Hematopoietic multipotent progenitor cell (in vitro differentiated cells): ENCODE results near the gene BRD9. TPM values are rescaled to one million over a fixed set of nuclear protein-coding genes. Genes with fewer than 3 reads are reported as not detected.
A peak's percentile ranks its signal among the peaks of the same experiment; 100 is the strongest.
"Not testable (repeated sequence)": the region's sequence is repeated elsewhere in the genome, so short reads cannot be mapped to it uniquely, and the experiment has no call there.

Experiments
- DNase-seq, 3 donors: peaks; one replicate each; pipeline ENCODE4 v3.0.0-alpha.2; 2011 to 2015; ENCODE audit warnings: low read depth in 2 of 3, low spot score in 2 of 3
- total RNA-seq: library from RNA; depleted of rRNA; stranded (reverse); fragments of >200 nt; gene quantifications from one replicate; pipeline ENCODE4 v1.2.3, GENCODE V29; 2012

BRD9 gene
- total RNA-seq, 1 donor = 34.2 TPM

- not testable (repeated sequence) for DNase-seq
These were observed 44.9 kb downstream of the BRD9 start for GRCh38 chr5:847736-848135.

GRCh38 chr5:847212-847611, 45.4 kb downstream of the BRD9 start:
- not testable (repeated sequence) for DNase-seq

GRCh38 chr5:846602-847091, 46.0 kb downstream of the BRD9 start:
- not testable (repeated sequence) for DNase-seq

- not testable (repeated sequence) for DNase-seq
These were observed 46.7 kb downstream of the BRD9 start for GRCh38 chr5:845676-846601.

- DNase-seq = not testable (repeated sequence)
These were observed 47.4 kb downstream of the BRD9 start for GRCh38 chr5:845031-845675.

- not testable (repeated sequence) for DNase-seq
These were observed 48.2 kb downstream of the BRD9 start for GRCh38 chr5:844426-844825.

- not testable (repeated sequence) for DNase-seq
These were observed 48.7 kb downstream of the BRD9 start for GRCh38 chr5:843926-844325.

- DNase-seq = not testable (repeated sequence)
These were observed 49.2 kb downstream of the BRD9 start for GRCh38 chr5:843371-843770.

GRCh38 chr5:842402-843221, 50.0 kb downstream of the BRD9 start:
- DNase-seq = not testable (repeated sequence)

GRCh38 chr5:841531-842401, 50.8 kb downstream of the BRD9 start:
- not testable (repeated sequence) for DNase-seq

GRCh38 chr5:840974-841435, 51.6 kb downstream of the BRD9 start:
- DNase-seq = not testable (repeated sequence)

- DNase-seq = not testable (repeated sequence)
These were observed 52.3 kb downstream of the BRD9 start for GRCh38 chr5:840118-840973.

- not testable (repeated sequence) for DNase-seq
These were observed 54.2 kb downstream of the BRD9 start for GRCh38 chr5:838431-838851.

GRCh38 chr5:837621-838121, 54.9 kb downstream of the BRD9 start:
- DNase-seq = not testable (repeated sequence)

GRCh38 chr5:835933-836612, 56.5 kb downstream of the BRD9 start:
- peak in 1 of 3 donors; percentile 22 for DNase-seq

GRCh38 chr5:834013-834412, 58.6 kb downstream of the BRD9 start:
- DNase-seq = not testable (repeated sequence)

GRCh38 chr5:828194-828593, 64.4 kb downstream of the BRD9 start:
- not testable (repeated sequence) for DNase-seq

GRCh38 chr5:825544-825943, 67.1 kb downstream of the BRD9 start:
- peak in 1 of 3 donors; percentile 12 for DNase-seq
